GM12874 (cell line): ENCODE data around the gene RASSF7.

Experiments
- CTCF ChIP-seq: IDR thresholded peaks from 2 replicates; pipeline ENCODE4 v1.5.1; 2011; ENCODE audit warnings: low read depth, mild to moderate bottlenecking, control low read depth, low read length, moderate library complexity; ENCODE audit not compliant: insufficient read depth

Gene RASSF7

GRCh38 chr11:530960-531831, 29.6 kb upstream of the RASSF7 start:
- no peak for TF ChIP-seq CTCF

GRCh38 chr11:531919-532526, 28.7 kb upstream of the RASSF7 start:
- TF ChIP-seq CTCF = no peak

GRCh38 chr11:532527-532985, 28.2 kb upstream of the RASSF7 start:
- no peak for TF ChIP-seq CTCF

DNA sequence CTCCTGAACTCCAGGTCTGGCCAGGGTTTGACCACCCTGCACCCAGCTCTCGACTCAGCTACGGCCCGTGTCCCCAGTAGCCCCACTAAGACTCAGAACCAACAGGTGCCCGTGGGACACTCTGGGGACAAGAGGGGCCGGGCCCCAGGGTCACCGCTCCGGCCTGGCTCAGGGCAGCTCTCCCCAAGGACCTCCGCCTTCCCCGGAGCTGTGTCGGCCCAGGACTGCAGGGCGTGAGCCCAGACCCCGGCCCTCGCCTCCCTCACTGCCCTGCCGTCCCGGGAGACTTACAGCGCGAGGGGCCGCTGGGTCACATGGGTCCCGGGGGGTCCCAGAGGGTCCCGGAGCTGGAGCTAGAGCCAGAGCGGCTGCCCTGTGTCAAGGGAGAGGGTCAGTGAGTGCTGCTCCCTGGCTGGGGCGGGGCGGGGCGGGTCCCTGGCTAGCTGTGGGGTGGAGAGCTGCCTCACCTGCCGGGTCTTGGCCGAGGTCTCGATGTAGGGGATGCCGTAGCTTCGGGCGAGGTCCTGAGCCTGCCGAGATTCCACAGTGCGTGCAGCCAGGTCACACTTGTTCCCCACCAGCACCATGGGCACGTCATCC, 27.7 kb upstream of the RASSF7 start:
- no peak for TF ChIP-seq CTCF

- TF ChIP-seq CTCF = no peak
Observed at GRCh38 chr11:533586-534395, 27.0 kb upstream of the RASSF7 start.

DNA sequence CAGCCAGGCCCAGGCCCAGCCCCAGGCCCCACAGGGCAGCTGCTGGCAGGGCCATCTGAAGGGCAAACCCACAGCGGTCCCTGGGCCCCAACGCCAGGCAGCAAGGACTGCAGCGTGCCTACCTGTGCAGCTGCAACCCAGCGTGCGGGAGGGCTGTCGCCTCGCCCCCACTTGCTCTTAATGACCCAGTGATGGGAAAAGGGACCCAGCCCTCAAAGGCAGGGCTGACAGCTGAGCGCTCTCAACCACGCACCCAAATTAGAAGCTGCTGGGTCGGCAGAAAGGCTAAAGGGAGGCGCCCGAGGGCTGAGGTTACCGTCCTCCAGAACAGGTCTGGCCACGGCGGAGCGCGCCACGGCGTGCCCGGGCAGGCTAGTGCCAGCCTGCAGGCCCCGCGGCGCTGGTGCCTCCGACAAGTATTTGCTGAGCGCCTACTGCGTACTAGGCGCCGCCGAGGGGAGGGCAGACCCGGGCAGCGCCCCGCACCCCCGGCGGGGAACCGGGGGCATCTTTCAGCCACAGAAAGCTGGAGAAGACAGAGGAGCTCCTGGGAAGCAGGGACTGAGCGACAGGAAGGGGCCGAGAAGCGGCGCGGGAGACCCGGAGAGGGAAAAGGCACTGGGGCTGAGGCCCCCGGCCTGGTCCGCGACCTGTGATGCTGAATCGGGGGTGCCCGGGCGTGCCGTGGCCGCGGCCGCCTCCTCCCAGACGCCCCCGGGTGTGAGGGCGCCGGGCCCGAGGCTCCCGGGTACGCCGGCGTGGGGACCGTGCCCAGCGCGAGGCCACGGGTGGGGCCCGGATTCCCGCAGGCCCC, 26.2 kb upstream of the RASSF7 start:
- TF ChIP-seq CTCF = no peak
